Mesendoderm (in vitro differentiated cells): Measurements from ENCODE around the gene CENPU.

ENCODE experiments used
- DNase-seq: peaks from one replicate; pipeline ENCODE4 v3.0.0; 2013
- H2AK5ac ChIP-seq: 2 replicates; pipeline ENCODE4 v1.6.1; 2013; ENCODE audit warnings: low read length, inconsistent platforms
- H2BK120ac ChIP-seq: 2 replicates; pipeline ENCODE4 v1.6.1; 2013; ENCODE audit warnings: low read depth, mild to moderate bottlenecking, low read length, moderate library complexity, mixed read lengths
- H2BK15ac ChIP-seq: replicated peaks from 2 replicates; pipeline ENCODE4 v1.6.1; 2013; ENCODE audit warnings: low read depth, mild to moderate bottlenecking, moderate library complexity
- H2BK5ac ChIP-seq: 2 replicates; pipeline ENCODE4 v1.6.1; 2013; ENCODE audit warnings: low read length, inconsistent platforms
- H3K18ac ChIP-seq: 2 replicates; pipeline ENCODE4 v1.6.1; 2013; ENCODE audit warnings: mild to moderate bottlenecking, low read length, mixed read lengths
- H3K23ac ChIP-seq: one replicate; pipeline ENCODE4 v1.6.1; 2013; ENCODE audit warnings: low read length
- H3K27ac ChIP-seq: 2 replicates; pipeline ENCODE4 v1.5.1; 2013; ENCODE audit warnings: low read depth, mild to moderate bottlenecking, inconsistent platforms, low read length, moderate library complexity
- H3K27me3 ChIP-seq: 2 replicates; pipeline ENCODE4 v1.6.1; 2013; ENCODE audit warnings: low read length, control low read depth, mild to moderate bottlenecking, inconsistent platforms; ENCODE audit not compliant: insufficient read depth, poor library complexity
- H3K36me3 ChIP-seq: 2 replicates; pipeline ENCODE4 v1.6.1; 2013; ENCODE audit warnings: low read length, inconsistent platforms; ENCODE audit not compliant: control insufficient read depth, insufficient read depth
- H3K4ac ChIP-seq: one replicate; pipeline ENCODE4 v1.6.1; 2013; ENCODE audit warnings: low read depth, mild to moderate bottlenecking, low read length, moderate library complexity
- H3K4me1 ChIP-seq: 2 replicates; pipeline ENCODE4 v1.6.1; 2013; ENCODE audit warnings: low read depth, low read length, inconsistent platforms; ENCODE audit not compliant: control insufficient read depth
- H3K4me2 ChIP-seq: 2 replicates; pipeline ENCODE4 v1.6.1; 2013; ENCODE audit warnings: low read length
- H3K4me3 ChIP-seq: 2 replicates; pipeline ENCODE4 v1.5.1; 2013; ENCODE audit warnings: mild to moderate bottlenecking, low read length
- H3K56ac ChIP-seq: one replicate; pipeline ENCODE4 v1.6.1; 2013; ENCODE audit warnings: low read length
- H3K79me1 ChIP-seq: 2 replicates; pipeline ENCODE4 v1.6.1; 2013; ENCODE audit warnings: low read length, inconsistent platforms
- H3K79me2 ChIP-seq: 2 replicates; pipeline ENCODE4 v1.6.1; 2013; ENCODE audit warnings: mild to moderate bottlenecking, low read length; ENCODE audit not compliant: control insufficient read depth, insufficient read depth
- H3K9ac ChIP-seq: 2 replicates; pipeline ENCODE4 v1.6.1; 2013; ENCODE audit warnings: low read length, inconsistent platforms
- H4K5ac ChIP-seq: one replicate; pipeline ENCODE4 v1.6.1; 2013; ENCODE audit warnings: low read length
- H4K8ac ChIP-seq: one replicate; pipeline ENCODE4 v1.6.1; 2013; ENCODE audit warnings: low read depth, mild to moderate bottlenecking, control low read depth, low read length, moderate library complexity
- WGBS: extraction: QIAGEN DNeasy Blood & Tissue Kit; methylation state at CpG from one replicate; pipeline ENCODE4 v1.1.7; 2013; ENCODE audit warnings: low lambda C conversion rate, missing lambda C conversion rate; ENCODE audit not compliant: insufficient coverage; ENCODE audit errors: extremely low coverage; 5-methylcytosine and 5-hydroxymethylcytosine counted together

The CENPU gene

GRCh38 chr4:184702114-184702513 is 31.8 kb downstream of the CENPU start:
- no CpG with 5 or more reads among the region's 2 CpGs for WGBS
- H3K79me2 ChIP-seq = no peaks in the 10 kb centered on the region
- H3K4me2 ChIP-seq = no peak overlapping the region

GRCh38 chr4:184699941-184700340 is 34.0 kb downstream of the CENPU start:
- DNase-seq = no peak
- Histone ChIP-seq H3K4ac (no peak overlapping the region), H4K5ac (no peak overlapping the region), H2BK120ac (no peak overlapping the region), H2BK5ac (no peak overlapping the region), H3K18ac (no peak overlapping the region), H2BK15ac (no peak overlapping the region), H3K4me2 (no peak overlapping the region), H3K27me3 (no peaks in the 10 kb centered on the region), H3K56ac (no peak overlapping the region), H3K79me2 (no peaks in the 10 kb centered on the region), H3K79me1 (peaks cover 2% of the 10 kb centered on the region), H2AK5ac (no peak overlapping the region), H4K8ac (no peak overlapping the region), H3K4me3 (no peak overlapping the region), H3K9ac (no peak overlapping the region), H3K27ac (no peak overlapping the region), H3K36me3 (peaks cover 7% of the 10 kb centered on the region), H3K4me1 (no peaks in the 10 kb centered on the region), H3K23ac (no peak overlapping the region)
- no CpG with 5 or more reads among the region's 4 CpGs for WGBS

More at GRCh38 chr4:184702114-184702513, 31.8 kb downstream of the CENPU start:
- H2BK5ac ChIP-seq = no peak overlapping the region
- H3K27me3 ChIP-seq = no peaks in the 10 kb centered on the region
- H3K36me3 ChIP-seq = peaks cover 9% of the 10 kb centered on the region
- H3K9ac ChIP-seq = no peak overlapping the region
- H3K79me1 ChIP-seq = peaks cover 2% of the 10 kb centered on the region
- no peak overlapping the region for H3K23ac ChIP-seq
- H2BK120ac ChIP-seq = no peak overlapping the region
- no peak overlapping the region for H4K5ac ChIP-seq
- no peak for DNase-seq
- H3K4me3 ChIP-seq = no peak overlapping the region
- H2BK15ac ChIP-seq = no peak overlapping the region
- H4K8ac ChIP-seq = no peak overlapping the region
- H3K18ac ChIP-seq = no peak overlapping the region
- no peak overlapping the region for H3K27ac ChIP-seq
- no peak overlapping the region for H3K56ac ChIP-seq
- H3K4ac ChIP-seq = no peak overlapping the region
- no peaks in the 10 kb centered on the region for H3K4me1 ChIP-seq
- no peak overlapping the region for H2AK5ac ChIP-seq

GRCh38 chr4:184697956-184698355 is 35.9 kb downstream of the CENPU start:
- H3K79me2 ChIP-seq = no peaks in the 10 kb centered on the region
- H4K5ac ChIP-seq = no peak overlapping the region
- H3K4ac ChIP-seq = no peak overlapping the region
- no peak overlapping the region for H3K4me2 ChIP-seq
- H3K4me3 ChIP-seq = no peak overlapping the region
- no peak overlapping the region for H3K23ac ChIP-seq
- H3K18ac ChIP-seq = no peak overlapping the region
- H3K9ac ChIP-seq = no peak overlapping the region
- no peaks in the 10 kb centered on the region for H3K4me1 ChIP-seq
- H2BK5ac ChIP-seq = no peak overlapping the region
- no peak overlapping the region for H4K8ac ChIP-seq
- no CpG with 5 or more reads among the region's 3 CpGs for WGBS
- no peak overlapping the region for H3K27ac ChIP-seq
- H3K56ac ChIP-seq = no peak overlapping the region
- no peak overlapping the region for H2BK15ac ChIP-seq
- peaks cover 5% of the 10 kb centered on the region for H3K36me3 ChIP-seq
- no peak overlapping the region for H2BK120ac ChIP-seq
- no peaks in the 10 kb centered on the region for H3K27me3 ChIP-seq
- no peak overlapping the region for H2AK5ac ChIP-seq
- no peaks in the 10 kb centered on the region for H3K79me1 ChIP-seq
- DNase-seq = no peak

- no peak overlapping the region for H2BK120ac ChIP-seq
- peaks cover 3% of the 10 kb centered on the region for H3K36me3 ChIP-seq
- H4K8ac ChIP-seq = no peak overlapping the region
- H3K27me3 ChIP-seq = no peaks in the 10 kb centered on the region
- no peak overlapping the region for H3K23ac ChIP-seq
- H3K79me2 ChIP-seq = no peaks in the 10 kb centered on the region
- no peak overlapping the region for H3K9ac ChIP-seq
- H4K5ac ChIP-seq = no peak overlapping the region
- no CpG with 5 or more reads among the region's 3 CpGs for WGBS
- H3K4me1 ChIP-seq = no peaks in the 10 kb centered on the region
- H3K4ac ChIP-seq = no peak overlapping the region
- H3K56ac ChIP-seq = no peak overlapping the region
- no peak for DNase-seq
- no peak overlapping the region for H3K18ac ChIP-seq
- no peak overlapping the region for H3K27ac ChIP-seq
- H3K4me2 ChIP-seq = no peak overlapping the region
- no peak overlapping the region for H2BK15ac ChIP-seq
- H2BK5ac ChIP-seq = no peak overlapping the region
- no peak overlapping the region for H3K4me3 ChIP-seq
- no peak overlapping the region for H2AK5ac ChIP-seq
- H3K79me1 ChIP-seq = no peaks in the 10 kb centered on the region
These were observed 38.6 kb downstream of the CENPU start for GRCh38 chr4:184695178-184695896.

GRCh38 chr4:184694412-184694956 is 39.4 kb downstream of the CENPU start:
- H3K27ac ChIP-seq = no peak overlapping the region
- no peaks in the 10 kb centered on the region for H3K4me1 ChIP-seq
- no peaks in the 10 kb centered on the region for H3K79me1 ChIP-seq
- no peak overlapping the region for H3K23ac ChIP-seq
- H2BK5ac ChIP-seq = no peak overlapping the region
- H4K5ac ChIP-seq = no peak overlapping the region
- H2AK5ac ChIP-seq = no peak overlapping the region
- peaks cover 1% of the 10 kb centered on the region for H3K36me3 ChIP-seq
- no peak overlapping the region for H3K4me2 ChIP-seq
- no peaks in the 10 kb centered on the region for H3K27me3 ChIP-seq
- H3K4ac ChIP-seq = no peak overlapping the region
- DNase-seq = no peak
- H3K9ac ChIP-seq = no peak overlapping the region
- H2BK15ac ChIP-seq = no peak overlapping the region
- no peak overlapping the region for H4K8ac ChIP-seq
- H3K56ac ChIP-seq = no peak overlapping the region
- no peak overlapping the region for H3K18ac ChIP-seq
- no peaks in the 10 kb centered on the region for H3K79me2 ChIP-seq
- no peak overlapping the region for H3K4me3 ChIP-seq
- H2BK120ac ChIP-seq = no peak overlapping the region

GRCh38 chr4:184693056-184693455 is 40.8 kb downstream of the CENPU start:
- no peak overlapping the region for H3K9ac ChIP-seq
- no peak overlapping the region for H4K5ac ChIP-seq
- H3K56ac ChIP-seq = no peak overlapping the region
- no peaks in the 10 kb centered on the region for H3K27me3 ChIP-seq
- no peak overlapping the region for H2BK15ac ChIP-seq
- no peak overlapping the region for H3K23ac ChIP-seq
- H2BK120ac ChIP-seq = no peak overlapping the region
- H3K4me2 ChIP-seq = no peak overlapping the region
- no peak overlapping the region for H3K4ac ChIP-seq
- H2AK5ac ChIP-seq = no peak overlapping the region
- no peak overlapping the region for H3K27ac ChIP-seq
- H2BK5ac ChIP-seq = no peak overlapping the region
- H3K4me3 ChIP-seq = no peak overlapping the region
- peaks cover 1% of the 10 kb centered on the region for H3K36me3 ChIP-seq
- no peaks in the 10 kb centered on the region for H3K79me2 ChIP-seq
- WGBS = no CpG with 5 or more reads among the region's 5 CpGs
- H4K8ac ChIP-seq = no peak overlapping the region
- no peak for DNase-seq
- H3K4me1 ChIP-seq = peaks cover 2% of the 10 kb centered on the region
- no peaks in the 10 kb centered on the region for H3K79me1 ChIP-seq
- no peak overlapping the region for H3K18ac ChIP-seq
